ENCODE measurements around the gene TMEM150A.

TMEM150A gene

GRCh38 chr2:85558160-85558559, 44.3 kb downstream of the TMEM150A start:
- no peaks in the 10 kb centered on the region for H3K27me3 ChIP-seq (ENCODE audit: insufficient read depth, low read depth)
- H3K4me1 ChIP-seq (ENCODE audit: low read depth, poor library complexity, severe bottlenecking): peaks cover 13% of the 10 kb centered on the region
- H3K4me2 ChIP-seq: no peak overlapping the region
- no peak overlapping the region for H2AFZ ChIP-seq (ENCODE audit: low read depth)
- no peaks in the 10 kb centered on the region; the same call in 1 of the 2 replicates for H3K36me3 ChIP-seq (ENCODE audit: insufficient read depth)
- H3K4me3 ChIP-seq (IDR thresholded peaks at IDR 0.05; ENCODE audit: insufficient read depth, low read depth, low read length): no peak overlapping the region
- H3K9ac ChIP-seq: no peak overlapping the region
- H3K79me2 ChIP-seq (ENCODE audit: insufficient read depth, low read depth): peaks cover 14% of the 10 kb centered on the region
- no peaks in the 10 kb centered on the region for H4K20me1 ChIP-seq (ENCODE audit: insufficient read depth)
- no peak for TF ChIP-seq CTCF (conservative IDR thresholded peaks at IDR 0.05; ENCODE audit: low read depth, low read length)
- no peak overlapping the region for H3K27ac ChIP-seq

GRCh38 chr2:85557130-85557529, 45.4 kb downstream of the TMEM150A start:
- Histone ChIP-seq H3K9ac (no peak overlapping the region), H3K36me3 (ENCODE audit: insufficient read depth) (no peaks in the 10 kb centered on the region; the same call in 1 of the 2 replicates), H2AFZ (ENCODE audit: low read depth) (no peak overlapping the region), H3K27me3 (ENCODE audit: insufficient read depth, low read depth) (no peaks in the 10 kb centered on the region), H4K20me1 (ENCODE audit: insufficient read depth) (no peaks in the 10 kb centered on the region), H3K79me2 (ENCODE audit: insufficient read depth, low read depth) (peaks cover 14% of the 10 kb centered on the region), H3K4me2 (no peak overlapping the region), H3K4me1 (ENCODE audit: low read depth, poor library complexity, severe bottlenecking) (peaks cover 11% of the 10 kb centered on the region), H3K27ac (no peak overlapping the region), H3K4me3 (IDR thresholded peaks at IDR 0.05; ENCODE audit: insufficient read depth, low read depth, low read length) (no peak overlapping the region)
- no peak for TF ChIP-seq CTCF (conservative IDR thresholded peaks at IDR 0.05; ENCODE audit: low read depth, low read length)

GRCh38 chr2:85554980-85555612, 47.4 kb downstream of the TMEM150A start:
- H3K27me3 ChIP-seq (ENCODE audit: insufficient read depth, low read depth): no peaks in the 10 kb centered on the region
- no peak overlapping the region for H3K4me2 ChIP-seq
- H3K27ac ChIP-seq: no peak overlapping the region
- no peaks in the 10 kb centered on the region; the same call in 1 of the 2 replicates for H3K36me3 ChIP-seq (ENCODE audit: insufficient read depth)
- no peak overlapping the region for H2AFZ ChIP-seq (ENCODE audit: low read depth)
- peaks cover 4% of the 10 kb centered on the region for H3K79me2 ChIP-seq (ENCODE audit: insufficient read depth, low read depth)
- no peak overlapping the region for H3K9ac ChIP-seq
- H3K4me3 ChIP-seq (IDR thresholded peaks at IDR 0.05; ENCODE audit: insufficient read depth, low read depth, low read length): no peak overlapping the region
- no peaks in the 10 kb centered on the region for H4K20me1 ChIP-seq (ENCODE audit: insufficient read depth)
- TF ChIP-seq CTCF (conservative IDR thresholded peaks at IDR 0.05; ENCODE audit: low read depth, low read length): no peak
- H3K4me1 ChIP-seq (ENCODE audit: low read depth, poor library complexity, severe bottlenecking): peaks cover 7% of the 10 kb centered on the region

- no peak overlapping the region for H3K4me2 ChIP-seq
- no peak overlapping the region for H2AFZ ChIP-seq (ENCODE audit: low read depth)
- H3K27ac ChIP-seq: no peak overlapping the region
- H3K4me1 ChIP-seq (ENCODE audit: low read depth, poor library complexity, severe bottlenecking): no peaks in the 10 kb centered on the region
- TF ChIP-seq CTCF (conservative IDR thresholded peaks at IDR 0.05; ENCODE audit: low read depth, low read length): no peak
- H3K4me3 ChIP-seq (IDR thresholded peaks at IDR 0.05; ENCODE audit: insufficient read depth, low read depth, low read length): no peak overlapping the region
- no peak overlapping the region for H3K9ac ChIP-seq
- H3K36me3 ChIP-seq (ENCODE audit: insufficient read depth): no peaks in the 10 kb centered on the region; the same call in 1 of the 2 replicates
- H3K79me2 ChIP-seq (ENCODE audit: insufficient read depth, low read depth): no peaks in the 10 kb centered on the region
- H4K20me1 ChIP-seq (ENCODE audit: insufficient read depth): no peaks in the 10 kb centered on the region
- H3K27me3 ChIP-seq (ENCODE audit: insufficient read depth, low read depth): no peaks in the 10 kb centered on the region
Measured at GRCh38 chr2:85553184-85553583, 49.3 kb downstream of the TMEM150A start.
